Caco-2 (cell line): ENCODE data around the gene UPP2. TPM values are rescaled to one million over a fixed set of nuclear protein-coding genes. Genes with fewer than 3 reads are reported as not detected.

Experiments used
- BruUV-seq: library from RNA; stranded (reverse); fragments of 400-500 nt; replicated peaks from 2 replicates; lab custom pipeline; 2021; lab: Mats Ljungman, UMichigan
- CTCF ChIA-PET: fragments of 300-600 bp; sonication (Branson Sonifier 250); formaldehyde crosslinking; loops from one replicate; lab custom pipeline; 2022; ENCODE audit warnings: antibody characterized with exemption; lab: Charles Lee
- POLR2A ChIA-PET: fragments of 300-600 bp; sonication (Branson Sonifier 250); formaldehyde crosslinking; loops from one replicate; lab custom pipeline; 2022; ENCODE audit warnings: antibody characterized with exemption; lab: Charles Lee
- DNase-seq, 2 experiments: peaks; one replicate each; pipeline versions ENCODE4 v3.0.0 to v3.0.0-alpha.2; 2020 to 2022
- H3K27me3 ChIP-seq: replicated peaks from 2 replicates; pipeline ENCODE4 v1.6.0; 2011; ENCODE audit warnings: low read length; ENCODE audit not compliant: control insufficient read depth, insufficient read depth
- H3K36me3 ChIP-seq: 2 replicates; pipeline ENCODE4 v1.5.1; 2011; ENCODE audit warnings: low read length; ENCODE audit not compliant: control insufficient read depth, insufficient read depth
- H3K4me1 ChIP-seq: fragments of 250-450 bp; sonication (Bioruptor Pico); 2 replicates; pipeline ENCODE4 v1.5.1; 2020; ENCODE audit warnings: mild to moderate bottlenecking
- H3K4me3 ChIP-seq: 2 replicates; pipeline ENCODE4 v1.5.1; 2011; ENCODE audit warnings: low read depth, mild to moderate bottlenecking, control low read depth, low read length
- H3K9me3 ChIP-seq: fragments of 250-450 bp; sonication (Bioruptor Pico); 2 replicates; pipeline ENCODE4 v1.5.1; 2020; ENCODE audit warnings: mild to moderate bottlenecking, moderate library complexity
- H3K27ac Mint-ChIP-seq: one replicate; pipeline ENCODE4 v1.8.0; 2022; ENCODE audit warnings: mixed read lengths; ENCODE audit not compliant: unreplicated experiment
- H3K27me3 Mint-ChIP-seq: one replicate; pipeline ENCODE4 v1.8.0; 2022; ENCODE audit warnings: mixed read lengths; ENCODE audit not compliant: insufficient read depth, unreplicated experiment
- H3K36me3 Mint-ChIP-seq: one replicate; pipeline ENCODE4 v1.8.0; 2022; ENCODE audit warnings: mild to moderate bottlenecking, mixed read lengths; ENCODE audit not compliant: insufficient read depth, unreplicated experiment
- H3K4me1 Mint-ChIP-seq: one replicate; pipeline ENCODE4 v1.8.0; 2022; ENCODE audit warnings: low read depth, mixed read lengths; ENCODE audit not compliant: unreplicated experiment
- H3K4me3 Mint-ChIP-seq: one replicate; pipeline ENCODE4 v1.8.0; 2022; ENCODE audit warnings: mild to moderate bottlenecking, moderate library complexity, mixed read lengths; ENCODE audit not compliant: unreplicated experiment
- H3K9me3 Mint-ChIP-seq: one replicate; pipeline ENCODE4 v1.8.0; 2022; ENCODE audit warnings: mixed read lengths; ENCODE audit not compliant: unreplicated experiment
- CTCF ChIP-seq, 2 experiments: fragments of 200-600 bp in 1 of 2; IDR thresholded peaks; 1 replicate in 1 of 2; 2 replicates in 1 of 2; pipeline versions ENCODE4 v1.5.1 to v1.8.0; 2011 to 2022; ENCODE audit warnings: antibody characterized with exemption in 1 of 2, control low read depth in 1 of 2, inconsistent platforms in 1 of 2, low read depth in 1 of 2, low read length in 1 of 2, mild to moderate bottlenecking in 1 of 2, moderate library complexity in 1 of 2; ENCODE audit not compliant: insufficient read depth in 1 of 2, severe bottlenecking in 1 of 2, unreplicated experiment in 1 of 2
- intact Hi-C: fragments of 100-400 bp; cut with micrococcal nuclease; formaldehyde crosslinking; loops from one replicate; pipeline ENCODE4 v1.10.0; 2022; ENCODE audit not compliant: unreplicated experiment
- total RNA-seq: library from RNA; stranded (reverse); gene quantifications from 2 replicates; pipeline ENCODE4 v1.2.3, GENCODE V29; 2022

UPP2 gene
- total RNA-seq, 1 experiment from 2014 or later: not detected

GRCh38 chr2:158134655-158135054 lies 33.0 kb downstream of the UPP2 start:
- BruUV-seq: no TSS peak
- POLR2A ChIA-PET: no interaction called here
- peaks cover 12% of the 10 kb centered on the region for H3K4me1 Mint-ChIP-seq
- H3K27me3 Mint-ChIP-seq: no peaks in the 10 kb centered on the region
- intact Hi-C loops: no loop called here
- CTCF ChIA-PET: no interaction called here
- no peak overlapping the region for H3K27ac Mint-ChIP-seq
- H3K36me3 Mint-ChIP-seq: no peaks in the 10 kb centered on the region
- no peak overlapping the region for H3K4me3 ChIP-seq
- peaks cover 38% of the 10 kb centered on the region for H3K4me1 ChIP-seq
- peak in 1 of 2 experiments; percentile 49 for DNase-seq
- H3K27me3 ChIP-seq: no peaks in the 10 kb centered on the region
- peaks cover 17% of the 10 kb centered on the region for H3K9me3 Mint-ChIP-seq
- TF ChIP-seq CTCF (IDR thresholded peaks at IDR 0.05; ENCODE audit: insufficient read depth in 1 of 2, low read depth in 1 of 2, low read length in 1 of 2, severe bottlenecking in 1 of 2, unreplicated experiment in 1 of 2): no peak
- H3K9me3 ChIP-seq: peaks cover 11% of the 10 kb centered on the region; the same call in 1 of the 2 replicates
- no peaks in the 10 kb centered on the region for H3K36me3 ChIP-seq
- no peak overlapping the region for H3K4me3 Mint-ChIP-seq

DNA sequence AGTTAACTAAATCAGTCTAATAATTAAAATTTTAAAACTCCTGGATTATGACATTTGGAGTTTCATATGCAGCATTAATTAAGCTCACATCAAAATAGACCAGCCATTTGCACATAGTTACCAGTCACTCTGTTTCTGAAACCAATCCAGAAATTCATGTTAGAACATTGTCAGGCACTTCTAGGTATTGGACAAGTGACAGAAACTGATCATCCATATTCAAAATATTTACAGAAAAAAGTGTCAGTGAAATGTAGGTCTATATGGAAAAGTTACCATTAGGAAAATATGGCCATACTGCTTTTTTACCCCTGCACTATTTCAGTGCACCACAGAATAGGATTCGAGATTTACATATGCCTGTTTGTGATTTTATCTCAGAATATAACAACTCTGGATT lies 33.4 kb downstream of the UPP2 start:
- no peak for TF ChIP-seq CTCF (IDR thresholded peaks at IDR 0.05; ENCODE audit: insufficient read depth in 1 of 2, low read depth in 1 of 2, low read length in 1 of 2, severe bottlenecking in 1 of 2, unreplicated experiment in 1 of 2)
- H3K4me3 Mint-ChIP-seq: no peak overlapping the region
- Histone ChIP-seq H3K4me3 (no peak overlapping the region), H3K4me1 (peaks cover 34% of the 10 kb centered on the region), H3K36me3 (no peaks in the 10 kb centered on the region), H3K9me3 (peaks cover 11% of the 10 kb centered on the region; the same call in 1 of the 2 replicates), H3K27me3 (no peaks in the 10 kb centered on the region)
- H3K27ac Mint-ChIP-seq: no peak overlapping the region
- ChIA-PET POLR2A (no interaction called here), CTCF (no interaction called here)
- intact Hi-C loops: no loop called here
- H3K4me1 Mint-ChIP-seq: peaks cover 12% of the 10 kb centered on the region
- H3K27me3 Mint-ChIP-seq: no peaks in the 10 kb centered on the region
- no peak for DNase-seq
- H3K36me3 Mint-ChIP-seq: no peaks in the 10 kb centered on the region
- BruUV-seq: no TSS peak
- peaks cover 17% of the 10 kb centered on the region for H3K9me3 Mint-ChIP-seq

GRCh38 chr2:158138255-158138654 lies 36.6 kb downstream of the UPP2 start:
- intact Hi-C loops: no loop called here
- Histone ChIP-seq H3K9me3 (no peaks in the 10 kb centered on the region; the same call in 1 of the 2 replicates), H3K36me3 (no peaks in the 10 kb centered on the region), H3K4me1 (peaks cover 29% of the 10 kb centered on the region), H3K27me3 (no peaks in the 10 kb centered on the region), H3K4me3 (no peak overlapping the region)
- Mint-ChIP-seq H3K36me3 (no peaks in the 10 kb centered on the region), H3K27ac (no peak overlapping the region), H3K9me3 (peaks cover 4% of the 10 kb centered on the region), H3K27me3 (no peaks in the 10 kb centered on the region), H3K4me1 (peaks cover 20% of the 10 kb centered on the region), H3K4me3 (no peak overlapping the region)
- TF ChIP-seq CTCF (IDR thresholded peaks at IDR 0.05; ENCODE audit: insufficient read depth in 1 of 2, low read depth in 1 of 2, low read length in 1 of 2, severe bottlenecking in 1 of 2, unreplicated experiment in 1 of 2): no peak
- BruUV-seq: no TSS peak
- ChIA-PET POLR2A (no interaction called here), CTCF (no interaction called here)
- DNase-seq: no peak
